H1 (cell line): ENCODE results near the gene TMEM271. TPM values are rescaled to one million over a fixed set of nuclear protein-coding genes. Genes with fewer than 3 reads are reported as not detected.

ENCODE experiments used
- CTCF ChIA-PET: fragments of 300-600 bp; sonication (Branson Sonifier 250); formaldehyde crosslinking; loops from one replicate; lab custom pipeline; 2021; ENCODE audit not compliant: partially characterized antibody; lab: Charles Lee
- POLR2A ChIA-PET: fragments of 300-600 bp; sonication (Branson Sonifier 250); formaldehyde crosslinking; loops from one replicate; lab custom pipeline; 2021; ENCODE audit warnings: inconsistent platforms; ENCODE audit not compliant: partially characterized antibody; lab: Charles Lee
- DNase-seq, 2 experiments: peaks; one replicate each; pipeline versions ENCODE4 v3.0.0 to v3.0.0-alpha.2; 2010 to 2022; ENCODE audit warnings: low spot score in 2 of 2, low read depth in 1 of 2, mixed read lengths in 1 of 2
- FAIRE-seq: peaks from 2 replicates; lab custom pipeline; 2011; peaks lifted over from hg19 to GRCh38; lab: Jason Lieb, UNC
- H2AFZ ChIP-seq: 2 replicates; pipeline ENCODE4 v1.8.1; 2012; ENCODE audit warnings: low read length, inconsistent platforms
- H2AK5ac ChIP-seq: 2 replicates; pipeline ENCODE4 v1.6.1; 2013; ENCODE audit warnings: low read depth, low read length
- H2BK120ac ChIP-seq: replicated peaks from 2 replicates; pipeline ENCODE3; 2013; ENCODE audit warnings: low read depth, low read length, inconsistent platforms
- H2BK12ac ChIP-seq: 2 replicates; pipeline ENCODE4 v1.6.1; 2013; ENCODE audit warnings: low read depth, low read length
- H2BK15ac ChIP-seq: 2 replicates; pipeline ENCODE4 v1.6.1; 2013; ENCODE audit warnings: low read length
- H2BK20ac ChIP-seq: 2 replicates; pipeline ENCODE4 v1.6.1; 2013; ENCODE audit warnings: low read length
- H2BK5ac ChIP-seq: 2 replicates; pipeline ENCODE4 v1.6.1; 2013; ENCODE audit warnings: low read depth, low read length
- H3K14ac ChIP-seq: 2 replicates; pipeline ENCODE4 v1.6.1; 2013; ENCODE audit warnings: inconsistent platforms; ENCODE audit not compliant: insufficient read length
- H3K18ac ChIP-seq: 2 replicates; pipeline ENCODE4 v1.6.1; 2013; ENCODE audit warnings: low read length; ENCODE audit errors: extremely low read depth
- H3K23ac ChIP-seq: 2 replicates; pipeline ENCODE4 v1.6.1; 2013; ENCODE audit warnings: inconsistent platforms; ENCODE audit not compliant: insufficient read length
- H3K23me2 ChIP-seq: 2 replicates; pipeline ENCODE4 v1.6.1; 2013; ENCODE audit warnings: low read depth, low read length
- H3K27ac ChIP-seq: 2 replicates; pipeline ENCODE4 v1.6.1; 2011; ENCODE audit warnings: low read depth, low read length, inconsistent platforms
- H3K27me3 ChIP-seq, 4 experiments: replicated peaks in 1 of 4; 1 replicate in 1 of 4; 2 replicates in 3 of 4; pipeline versions ENCODE4 v1.6.1 to v1.8.1; 2011 to 2013; ENCODE audit warnings: low read length in 3 of 4, mild to moderate bottlenecking in 3 of 4, inconsistent platforms in 2 of 4, mixed read lengths in 2 of 4, moderate library complexity in 1 of 4; ENCODE audit not compliant: control insufficient read depth in 3 of 4, insufficient read depth in 3 of 4; ENCODE audit errors: extremely low read depth in 1 of 4
- H3K36me3 ChIP-seq, 4 experiments: 2 replicates each; pipeline versions ENCODE4 v1.6.1 to v1.8.1; 2011 to 2013; ENCODE audit warnings: mild to moderate bottlenecking in 4 of 4, low read length in 3 of 4, moderate library complexity in 2 of 4, control low read depth in 1 of 4, inconsistent platforms in 1 of 4; ENCODE audit not compliant: insufficient read depth in 4 of 4, control insufficient read depth in 2 of 4
- H3K4ac ChIP-seq: replicated peaks from 2 replicates; pipeline ENCODE3; 2013; ENCODE audit warnings: low read length, low read depth, mixed read lengths, inconsistent platforms; ENCODE audit not compliant: insufficient read length
- H3K4me1 ChIP-seq, 4 experiments: replicated peaks in 1 of 4; 1 replicate in 1 of 4; 2 replicates in 3 of 4; pipeline versions ENCODE4 v1.6.1 to v1.8.1; 2011 to 2013; ENCODE audit warnings: low read length in 3 of 4, inconsistent platforms in 2 of 4, mixed read lengths in 1 of 4; ENCODE audit not compliant: insufficient read depth in 4 of 4, control insufficient read depth in 3 of 4
- H3K4me2 ChIP-seq, 2 experiments: 2 replicates each; pipeline versions ENCODE4 v1.6.1 to v1.8.1; 2011 to 2013; ENCODE audit warnings: low read depth in 2 of 2, low read length in 2 of 2, control low read depth in 1 of 2, inconsistent platforms in 1 of 2, mild to moderate bottlenecking in 1 of 2; ENCODE audit not compliant: insufficient read depth in 1 of 2
- H3K4me3 ChIP-seq, 4 experiments: fragments of 200-600, 300-600 bp in 1 of 4; sonication (generic), shearing (Covaris generic), sonication (Bioruptor Twin) in 1 of 4; 2 replicates each; pipeline versions ENCODE4 v1.5.1 to v1.8.1; 2011 to 2016; ENCODE audit warnings: low read length in 4 of 4, low read depth in 3 of 4, control low read depth in 2 of 4, inconsistent platforms in 2 of 4, mild to moderate bottlenecking in 2 of 4, mixed read lengths in 1 of 4, moderate library complexity in 1 of 4; ENCODE audit not compliant: insufficient read depth in 2 of 4; ENCODE audit errors: extremely low read depth in 1 of 4
- H3K56ac ChIP-seq: replicated peaks from 2 replicates; pipeline ENCODE3; 2013; ENCODE audit warnings: low read depth, mild to moderate bottlenecking, mixed read lengths, low read length, inconsistent platforms; ENCODE audit not compliant: insufficient read length
- H3K79me1 ChIP-seq: 2 replicates; pipeline ENCODE4 v1.6.1; 2013; ENCODE audit warnings: low read depth, low read length, control low read depth
- H3K79me2 ChIP-seq, 2 experiments: 2 replicates each; pipeline versions ENCODE4 v1.6.1 to v1.8.1; 2012 to 2013; ENCODE audit warnings: low read length in 2 of 2, mild to moderate bottlenecking in 2 of 2, inconsistent platforms in 1 of 2; ENCODE audit not compliant: insufficient read depth in 2 of 2, control insufficient read depth in 1 of 2
- H3K9ac ChIP-seq, 4 experiments: replicated peaks in 1 of 4; 1 replicate in 1 of 4; 2 replicates in 3 of 4; pipeline versions ENCODE4 v1.6.1 to v1.8.1; 2011 to 2013; ENCODE audit warnings: low read depth in 3 of 4, low read length in 3 of 4, control low read depth in 2 of 4, mild to moderate bottlenecking in 2 of 4, moderate library complexity in 2 of 4, inconsistent platforms in 1 of 4; ENCODE audit errors: extremely low read depth in 1 of 4
- H3K9me3 ChIP-seq, 2 experiments: 2 replicates each; pipeline versions ENCODE4 v1.6.1 to v1.8.1; 2012 to 2013; ENCODE audit warnings: mild to moderate bottlenecking in 2 of 2, moderate library complexity in 2 of 2, control low read depth in 1 of 2, inconsistent platforms in 1 of 2, low read depth in 1 of 2, low read length in 1 of 2, mixed read lengths in 1 of 2; ENCODE audit not compliant: insufficient read depth in 2 of 2
- H4K20me1 ChIP-seq, 2 experiments: replicated peaks in 1 of 2; 2 replicates each; pipeline versions ENCODE3 to v1.8.1; 2011 to 2013; ENCODE audit warnings: inconsistent platforms in 2 of 2, low read length in 2 of 2, mild to moderate bottlenecking in 1 of 2; ENCODE audit not compliant: insufficient read depth in 2 of 2, control insufficient read depth in 1 of 2
- H4K5ac ChIP-seq: 2 replicates; pipeline ENCODE4 v1.6.1; 2013; ENCODE audit warnings: low read length, low read depth, mixed read lengths, inconsistent platforms; ENCODE audit not compliant: insufficient read length
- H4K8ac ChIP-seq: 2 replicates; pipeline ENCODE4 v1.8.0; 2013; ENCODE audit warnings: mild to moderate bottlenecking, moderate library complexity, low read length, inconsistent platforms; ENCODE audit not compliant: insufficient read depth; ENCODE audit errors: extremely low read depth
- H4K91ac ChIP-seq: replicated peaks from 2 replicates; pipeline ENCODE3; 2013; ENCODE audit warnings: low read length, mixed read lengths, inconsistent platforms; ENCODE audit not compliant: insufficient read length
- ATF3 ChIP-seq: IDR thresholded peaks from 2 replicates; pipeline ENCODE4 v1.6.1; 2011; ENCODE audit warnings: low read depth, mild to moderate bottlenecking, low read length; ENCODE audit not compliant: insufficient read depth
- BRCA1 ChIP-seq: IDR thresholded peaks from 2 replicates; pipeline ENCODE4 v1.6.1; 2012; ENCODE audit warnings: low read depth, low read length, improper control_type of control experiment
- JUND ChIP-seq: IDR thresholded peaks from 2 replicates; pipeline ENCODE4 v1.6.1; 2011; ENCODE audit warnings: mild to moderate bottlenecking, improper control_type of control experiment, low read length
- TCF12 ChIP-seq: IDR thresholded peaks from 2 replicates; pipeline ENCODE4 v1.6.1; 2011; ENCODE audit warnings: low read depth, mild to moderate bottlenecking, low read length
- YY1 ChIP-seq: IDR thresholded peaks from 2 replicates; pipeline ENCODE4 v1.6.1; 2011; ENCODE audit warnings: low read depth, mild to moderate bottlenecking, low read length
- WGBS, 2 experiments: shearing (Covaris generic) in 1 of 2; methylation state at CpG; one replicate each; pipeline versions ENCODE4 v1.1.6 to v1.1.7; 2013 to 2015; ENCODE audit warnings: low lambda C conversion rate in 2 of 2, mixed read lengths in 2 of 2, inconsistent platforms in 1 of 2, low coverage in 1 of 2, missing lambda C conversion rate in 1 of 2; ENCODE audit not compliant: insufficient replicate concordance in 2 of 2, insufficient coverage in 1 of 2, insufficient read length in 1 of 2; ENCODE audit errors: extremely low coverage in 1 of 2, missing lambda C conversion rate in 1 of 2; 5-methylcytosine and 5-hydroxymethylcytosine counted together
- polyA plus RNA-seq, 7 experiments: library from polyadenylated mRNA; depleted of rRNA in 3 of 7; stranded (reverse) in 5 of 7; unstranded in 2 of 7; fragments of >200 nt in 5 of 7; fragments of 200-250 nt in 2 of 7; gene quantifications; 1 replicate in 5 of 7; 2 replicates in 1 of 7; 4 replicates in 1 of 7; pipeline versions ENCODE4 v1.2.1 to v1.2.3, GENCODE V29; 2011 to 2013; ENCODE audit warnings: missing spikeins in 2 of 7, mixed read lengths in 2 of 7
- total RNA-seq: library from RNA; stranded (reverse); fragmentation: NEBNext Ultra II Directional; extraction: Animal tissue kit (Norgen Biotek cat#: 25700); gene quantifications from 2 replicates; pipeline ENCODE4 v1.2.1, GENCODE V29; 2021

TMEM271 gene
- total and polyA plus RNA-seq, 2 of the 8 experiments (the other 6 are each of a cell fraction or from before 2014, with no cell fraction given) = 0.08 to 0.35 TPM

DNA sequence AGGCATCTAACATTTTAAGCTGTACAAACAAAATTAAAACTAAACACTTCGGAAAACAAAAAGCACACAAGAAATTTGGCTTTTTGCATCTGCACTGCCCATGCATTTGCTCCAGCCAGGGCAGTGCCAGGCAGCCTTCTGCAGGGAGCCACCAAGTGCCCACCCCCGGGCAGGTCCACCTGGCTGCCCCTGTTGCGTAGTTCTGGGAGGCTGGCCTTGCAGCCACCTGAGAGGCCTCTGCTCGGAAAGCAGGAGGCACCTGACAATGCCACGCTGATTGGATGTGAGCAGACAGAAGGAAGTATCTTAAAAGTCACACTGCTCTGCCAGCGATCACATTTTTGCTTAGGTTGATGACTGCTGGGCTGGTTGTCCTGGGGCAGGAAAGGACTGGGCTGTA lies 3.5 kb downstream of the TMEM271 start:
- H3K18ac ChIP-seq = no peak overlapping the region
- H3K23ac ChIP-seq = no peak overlapping the region
- H3K9ac ChIP-seq = no peak overlapping the region
- H2BK5ac ChIP-seq = no peak overlapping the region
- H4K8ac ChIP-seq = no peak overlapping the region
- H3K14ac ChIP-seq = no peak overlapping the region
- H3K4ac ChIP-seq = no peak overlapping the region
- TF ChIP-seq TCF12 = no peak
- TF ChIP-seq BRCA1 = no peak
- TF ChIP-seq JUND = no peak
- no peak for TF ChIP-seq ATF3
- TF ChIP-seq YY1 = no peak
- H2BK20ac ChIP-seq = no peak overlapping the region
- no peaks in the 10 kb centered on the region for H3K9me3 ChIP-seq
- H2AK5ac ChIP-seq = no peak overlapping the region
- DNase-seq (no peak), FAIRE-seq (no peak)
- no peak overlapping the region for H3K4me2 ChIP-seq
- peaks cover 10% of the 10 kb centered on the region for H3K23me2 ChIP-seq
- no peaks in the 10 kb centered on the region for H3K36me3 ChIP-seq
- H2BK12ac ChIP-seq = no peak overlapping the region
- H3K4me3 ChIP-seq = no peak overlapping the region
- no peak overlapping the region for H2AFZ ChIP-seq
- POLR2A ChIA-PET = no interaction called here
- H3K79me1 ChIP-seq = no peaks in the 10 kb centered on the region
- H4K20me1 ChIP-seq = peaks cover 2 to 19% of the 10 kb centered on the region in 2 experiments
- no peaks in the 10 kb centered on the region for H3K79me2 ChIP-seq
- peaks cover 0 to 9% (median 1%) of the 10 kb centered on the region in 4 experiments; a peak in 5 of 7 replicates for H3K4me1 ChIP-seq
- CTCF ChIA-PET = no interaction called here
- H2BK15ac ChIP-seq = no peak overlapping the region
- H4K91ac ChIP-seq = no peak overlapping the region
- no peak overlapping the region for H3K56ac ChIP-seq
- peaks cover 38 to 62% (median 51%) of the 10 kb centered on the region in 4 experiments for H3K27me3 ChIP-seq
- 90% methylated on average over 6 of the region's 6 CpGs; no CpG with 5 or more reads in 1 of the 2 experiments for WGBS, 2 experiments
- H4K5ac ChIP-seq = no peak overlapping the region
- H2BK120ac ChIP-seq = no peak overlapping the region
- no peak overlapping the region for H3K27ac ChIP-seq
